ENCODE results near the gene SLC22A15.

The SLC22A15 gene

GRCh38 chr1:116110567-116111523 is 134.5 kb downstream of the SLC22A15 start, which contains the start of gene MAB21L3:
MAB21L3 (plus strand) TSS chr1:116111399; CDS start chr1:116112616, 1,217 bp downstream.
- no peak for DNase-seq

DNA sequence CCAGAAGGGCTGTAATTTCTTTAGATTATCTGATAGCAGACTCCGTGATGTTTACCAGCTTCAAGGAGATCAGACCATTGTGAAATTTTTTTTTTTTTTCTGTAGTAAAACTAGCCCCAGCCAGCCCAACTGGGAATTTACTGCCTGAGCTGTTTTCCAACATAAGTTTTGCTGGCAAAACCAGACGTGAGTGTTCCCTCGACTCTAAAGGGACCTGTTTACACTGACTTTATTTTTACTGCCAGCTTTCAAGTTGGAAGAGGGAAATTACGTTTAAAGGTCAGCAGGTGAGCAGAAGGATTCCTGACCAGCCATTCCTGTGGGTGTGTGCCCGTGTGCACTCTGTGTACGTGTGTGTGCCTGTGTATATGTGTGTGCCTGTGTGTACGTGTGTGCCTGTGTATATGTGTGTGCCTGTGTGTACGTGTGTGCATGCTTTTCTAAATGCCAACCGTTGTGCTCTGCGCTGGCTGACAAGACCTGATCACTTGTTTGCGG is 135.3 kb downstream of the SLC22A15 start:
- DNase-seq: no peak

DNA sequence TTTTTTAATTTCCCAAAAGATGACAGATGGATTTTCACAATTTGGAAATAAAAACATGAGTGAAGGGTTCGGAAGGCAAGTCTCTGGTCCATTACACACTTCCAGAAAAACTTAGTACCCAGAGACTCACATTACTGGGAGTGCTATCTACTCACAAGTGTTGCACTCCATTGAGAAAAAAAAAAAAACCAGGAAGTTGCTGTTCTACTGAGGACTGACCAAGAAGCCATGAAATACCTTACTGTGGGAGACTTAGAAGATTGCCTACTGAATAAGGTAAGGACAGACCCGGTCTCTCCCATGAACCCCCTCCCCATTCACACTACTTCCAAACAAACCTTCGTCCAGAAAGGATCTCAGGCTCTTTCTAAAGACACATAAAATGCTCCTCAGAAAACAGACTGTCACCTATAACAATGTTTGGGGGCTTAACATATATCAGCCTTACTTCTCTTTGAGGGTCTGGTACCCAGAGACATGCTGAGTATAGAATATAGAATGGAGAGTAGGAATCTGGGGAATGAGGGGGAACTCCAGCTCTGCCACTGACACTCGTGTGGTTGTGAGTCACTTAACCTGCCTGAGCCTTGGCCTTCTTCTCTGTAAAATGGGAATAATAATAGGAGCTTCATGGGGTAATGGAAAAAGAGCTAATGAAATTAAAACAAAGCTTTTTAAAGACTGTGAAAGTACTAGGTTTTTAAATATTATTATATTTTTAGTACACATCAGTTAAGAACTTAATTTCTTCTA is 136.3 kb downstream of the SLC22A15 start:
- no peak for DNase-seq

GRCh38 chr1:116113615-116114014 is 137.3 kb downstream of the SLC22A15 start:
- no peak for DNase-seq

DNA sequence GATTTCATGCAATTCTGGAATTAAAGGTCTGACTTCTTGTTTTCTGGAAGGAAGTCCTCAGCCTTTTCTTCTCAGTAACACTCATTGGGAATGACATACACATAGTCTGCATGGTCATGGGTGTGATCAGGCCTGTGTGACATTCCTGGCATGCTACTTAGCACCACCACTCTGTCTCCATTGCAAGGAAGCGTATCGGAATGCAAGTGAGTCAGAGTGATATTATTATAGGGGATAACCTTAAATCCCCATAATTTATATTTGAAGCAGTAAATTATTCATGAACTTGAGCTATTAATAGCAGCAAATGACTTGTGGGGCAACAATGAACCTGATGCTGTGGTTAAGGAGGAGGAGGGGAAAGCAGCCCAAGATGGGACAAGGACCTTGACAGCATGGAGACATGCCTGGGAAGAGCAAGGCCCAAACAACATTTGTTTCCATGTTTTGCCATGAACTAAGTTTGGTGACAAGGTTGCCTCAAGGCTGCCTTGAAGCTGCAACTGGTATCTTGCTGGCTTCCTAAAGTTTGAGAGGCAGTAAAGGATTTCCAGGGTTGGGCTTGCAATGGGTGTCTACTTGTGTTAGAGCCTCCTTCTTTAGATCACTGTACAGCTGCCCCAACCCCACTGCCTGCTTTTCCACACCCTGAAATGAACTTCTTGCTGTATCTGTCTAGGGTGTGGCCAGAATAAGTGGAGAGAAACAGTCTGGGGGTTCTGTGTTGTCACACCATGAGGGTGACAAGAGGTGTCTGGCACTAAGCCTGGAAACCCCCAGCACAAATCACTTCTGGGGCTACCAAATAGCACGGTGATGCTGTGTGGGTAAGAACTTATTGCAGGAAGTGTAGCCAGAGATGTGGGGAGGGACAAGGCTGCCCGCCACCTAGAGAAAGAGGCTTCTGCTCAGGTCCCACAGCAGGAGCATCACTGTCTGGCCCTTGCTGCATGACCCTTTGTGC is 139.4 kb downstream of the SLC22A15 start:
- DNase-seq: no peak

DNA sequence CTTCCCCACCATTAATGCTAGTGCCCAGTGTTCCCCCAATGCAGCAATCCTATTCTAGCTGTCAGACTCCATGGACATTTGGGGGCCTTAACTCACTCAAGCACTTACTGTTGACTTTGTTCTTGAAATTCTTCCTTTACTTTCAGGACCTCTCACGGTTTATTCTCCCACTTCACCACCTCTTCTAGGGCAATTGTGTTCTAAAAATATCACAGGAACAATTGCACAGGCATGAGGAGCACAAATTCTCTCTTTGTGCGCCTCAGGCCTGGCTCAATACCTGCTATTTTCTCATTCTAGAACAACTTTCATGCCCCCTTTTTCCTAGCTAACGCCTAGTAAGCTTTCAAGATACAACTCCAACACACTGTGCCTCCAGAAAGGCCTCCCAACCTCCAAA is 142.2 kb downstream of the SLC22A15 start:
- DNase-seq: no peak

Data from DMS79 (cell line).